ENCODE results near the gene MAEA. TPM values are rescaled to one million over a fixed set of nuclear protein-coding genes. Genes with fewer than 3 reads are reported as not detected.

The MAEA gene
- total and polyA plus RNA-seq, 5 donors from 2014 or later, result 61.2 to 77.7 (median 66.4) TPM

DNA sequence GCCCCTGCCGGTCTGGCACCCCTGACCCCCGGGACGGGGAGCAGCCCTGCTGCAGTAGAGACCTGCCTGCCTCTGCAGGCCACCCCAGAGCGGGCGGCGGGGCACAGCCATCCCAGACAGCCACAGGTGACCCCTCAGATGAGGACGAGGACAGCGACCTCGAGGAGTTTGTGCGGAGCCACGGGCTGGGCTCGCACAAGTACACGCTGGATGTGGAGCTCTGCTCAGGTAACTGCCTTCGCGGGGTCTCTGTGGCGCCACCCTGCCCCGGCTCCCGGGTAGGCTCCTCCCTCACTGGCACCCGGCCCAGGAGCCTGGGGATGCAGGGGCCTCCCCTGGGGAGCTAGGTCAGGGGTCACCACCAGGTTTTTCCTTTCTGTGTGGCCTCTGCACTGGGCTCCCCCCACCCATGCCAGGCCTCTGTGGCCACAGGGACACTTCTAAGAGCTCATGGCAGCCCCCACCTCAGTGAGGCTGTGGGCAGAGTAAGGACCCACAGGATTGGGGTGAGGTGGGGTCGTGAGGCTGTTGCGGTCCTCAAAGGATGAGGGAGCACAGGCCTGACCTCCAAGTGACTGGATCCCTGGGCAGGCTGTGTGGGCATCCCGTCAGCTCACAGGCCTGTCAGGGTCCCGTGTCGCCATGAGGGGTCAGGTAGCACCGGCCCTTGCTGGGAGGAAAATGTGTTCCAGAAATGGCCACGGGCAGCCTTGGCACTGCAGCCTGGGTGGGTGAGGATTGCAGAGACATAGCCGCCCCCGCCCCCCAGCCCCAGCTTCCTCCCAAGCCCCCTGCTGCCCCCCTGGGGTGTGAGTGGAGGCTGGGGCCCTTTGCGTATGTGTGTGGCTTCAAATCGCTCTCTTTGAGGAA is 63.7 kb downstream of the MAEA start:
- no peak overlapping the region for H3K27ac ChIP-seq (ENCODE audit: insufficient read depth, low read length, poor library complexity, severe bottlenecking)
- no peak overlapping the region for H3K27ac Mint-ChIP-seq
- peaks cover 8% of the 10 kb centered on the region for H3K4me1 ChIP-seq (ENCODE audit: control insufficient read depth, insufficient read depth, low read length, poor library complexity, severe bottlenecking)
- H3K4me3 ChIP-seq (ENCODE audit: low read depth, low read length), result no peak overlapping the region
- no peaks in the 10 kb centered on the region for H3K9me3 ChIP-seq (ENCODE audit: control insufficient read depth in 2 of 2, low read length in 2 of 2)
- peaks cover 5 to 28% (median 17%) of the 10 kb centered on the region in 4 donors for H3K4me1 Mint-ChIP-seq
- H3K27me3 Mint-ChIP-seq, result no peaks in the 10 kb centered on the region
- peaks cover 3% of the 10 kb centered on the region for H3K36me3 ChIP-seq (ENCODE audit: control insufficient read depth, insufficient read depth, low read length)
- H3K9me3 Mint-ChIP-seq, result no peaks in the 10 kb centered on the region
- ATAC-seq (ENCODE audit: low read depth in 2 of 2) (no peak), DNase-seq (no peak)
- H3K36me3 Mint-ChIP-seq, result peaks cover 21% of the 10 kb centered on the region
- H3K27me3 ChIP-seq (ENCODE audit: control insufficient read depth, insufficient read depth, low read length), result no peaks in the 10 kb centered on the region
- H3K4me3 Mint-ChIP-seq, result no peak overlapping the region

DNA sequence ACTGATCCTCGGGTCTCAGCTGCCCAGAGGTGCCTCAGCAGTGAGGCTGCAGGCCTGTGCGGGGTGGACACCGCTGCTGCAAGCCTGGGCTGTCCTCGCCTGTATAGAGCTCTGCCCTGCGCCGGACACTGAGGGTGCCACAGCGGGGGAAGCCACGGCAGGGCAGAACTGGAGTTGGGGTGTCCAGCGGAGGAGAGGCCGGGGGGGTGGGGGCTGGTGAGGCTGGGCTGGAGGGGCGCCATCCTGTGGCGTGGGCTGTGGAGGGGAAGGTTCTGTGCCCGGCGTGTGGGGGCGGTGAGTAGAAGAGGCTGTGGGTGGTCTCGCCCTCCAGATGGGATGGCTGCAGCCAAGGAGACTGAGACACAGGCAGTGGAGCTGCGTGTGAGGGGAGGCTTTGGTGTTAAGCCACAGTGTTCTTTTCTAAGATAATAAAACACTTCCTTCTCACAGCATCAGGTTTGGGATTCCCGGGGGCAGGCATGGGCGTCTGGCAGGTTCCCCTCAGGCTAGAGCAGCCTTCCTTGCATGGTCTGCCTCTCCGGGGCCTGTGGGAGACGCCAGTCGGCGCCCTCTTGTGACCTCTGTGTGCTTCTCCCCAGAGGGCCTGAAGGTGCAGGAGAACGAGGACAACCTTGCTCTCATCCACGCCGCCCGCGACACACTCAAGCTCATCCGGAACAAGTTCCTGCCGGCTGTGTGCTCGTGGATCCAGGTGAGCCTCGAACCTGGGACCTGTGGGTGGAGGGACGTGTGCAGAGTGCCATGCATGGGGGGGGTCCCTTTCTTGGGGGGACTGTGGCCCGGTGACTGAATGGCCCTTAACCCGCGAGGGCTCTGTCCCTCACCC is 64.7 kb downstream of the MAEA start:
- Mint-ChIP-seq H3K9me3 (no peaks in the 10 kb centered on the region), H3K4me3 (no peak overlapping the region)

DNA sequence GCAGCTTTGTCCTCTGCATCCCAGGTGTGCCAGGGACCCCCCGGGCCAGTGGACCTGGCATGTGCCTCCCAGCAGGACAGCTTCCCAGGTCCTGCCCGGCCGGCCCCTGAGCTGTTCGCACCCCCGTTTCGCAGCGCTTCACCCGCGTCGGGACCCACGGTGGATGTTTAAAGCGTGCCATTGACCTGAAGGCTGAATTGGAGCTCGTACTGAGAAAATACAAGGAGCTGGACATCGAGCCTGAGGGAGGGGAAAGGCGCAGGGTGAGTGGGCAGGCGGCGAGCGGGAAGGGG is 65.2 kb downstream of the MAEA start:
- no peaks in the 10 kb centered on the region for H3K9me3 ChIP-seq (ENCODE audit: control insufficient read depth in 2 of 2, low read length in 2 of 2)
- no peak overlapping the region for H3K4me3 ChIP-seq (ENCODE audit: low read depth, low read length)
- no peaks in the 10 kb centered on the region for H3K9me3 Mint-ChIP-seq
- H3K4me3 Mint-ChIP-seq, result no peak overlapping the region
- H3K27ac ChIP-seq (ENCODE audit: insufficient read depth, low read length, poor library complexity, severe bottlenecking), result no peak overlapping the region
- H3K36me3 ChIP-seq (ENCODE audit: control insufficient read depth, insufficient read depth, low read length), result peaks cover 11% of the 10 kb centered on the region
- peaks cover 0 to 18% (median 7%) of the 10 kb centered on the region in 4 donors for H3K4me1 Mint-ChIP-seq
- H3K27ac Mint-ChIP-seq, result no peak overlapping the region
- H3K27me3 Mint-ChIP-seq, result no peaks in the 10 kb centered on the region
- peaks cover 13% of the 10 kb centered on the region for H3K36me3 Mint-ChIP-seq
- no peaks in the 10 kb centered on the region for H3K27me3 ChIP-seq (ENCODE audit: control insufficient read depth, insufficient read depth, low read length)
- H3K4me1 ChIP-seq (ENCODE audit: control insufficient read depth, insufficient read depth, low read length, poor library complexity, severe bottlenecking), result peaks cover 8% of the 10 kb centered on the region
- ATAC-seq (ENCODE audit: low read depth in 2 of 2), result no peak
- no peak for DNase-seq

More for the DNA sequence above, 64.7 kb downstream of the MAEA start:
- Histone ChIP-seq H3K27me3 (ENCODE audit: control insufficient read depth, insufficient read depth, low read length) (no peaks in the 10 kb centered on the region), H3K4me1 (ENCODE audit: control insufficient read depth, insufficient read depth, low read length, poor library complexity, severe bottlenecking) (peaks cover 8% of the 10 kb centered on the region), H3K4me3 (ENCODE audit: low read depth, low read length) (no peak overlapping the region), H3K27ac (ENCODE audit: insufficient read depth, low read length, poor library complexity, severe bottlenecking) (no peak overlapping the region), H3K9me3 (ENCODE audit: control insufficient read depth in 2 of 2, low read length in 2 of 2) (no peaks in the 10 kb centered on the region), H3K36me3 (ENCODE audit: control insufficient read depth, insufficient read depth, low read length) (peaks cover 11% of the 10 kb centered on the region)
- Mint-ChIP-seq H3K27me3 (no peaks in the 10 kb centered on the region), H3K4me1 (peaks cover 0 to 19% (median 9%) of the 10 kb centered on the region in 4 donors), H3K36me3 (peaks cover 13% of the 10 kb centered on the region), H3K27ac (no peak overlapping the region)
- no peak for ATAC-seq (ENCODE audit: low read depth in 2 of 2)
- no peak for DNase-seq

DNA sequence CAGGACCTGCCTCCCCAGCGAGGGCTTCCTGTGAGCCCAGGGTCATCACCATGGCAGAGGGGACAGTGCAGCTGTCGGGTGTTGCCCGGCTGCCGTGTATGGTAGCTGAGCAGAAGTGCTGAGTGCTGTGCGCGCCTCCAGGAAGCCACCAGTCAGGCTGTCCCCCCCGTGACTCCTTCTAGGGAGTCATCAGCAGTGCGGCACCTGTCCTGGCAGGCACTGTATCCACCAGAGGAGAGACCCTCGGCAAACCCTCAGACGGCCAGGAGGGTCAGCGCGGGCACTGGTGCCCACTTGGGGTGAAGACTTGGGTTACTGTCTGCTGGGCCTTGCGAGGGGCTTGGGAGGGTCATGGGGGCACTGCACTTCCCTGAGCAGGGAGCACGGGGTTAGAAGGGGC is 65.7 kb downstream of the MAEA start:
- DNase-seq (no peak), ATAC-seq (ENCODE audit: low read depth in 2 of 2) (no peak)
- H3K36me3 Mint-ChIP-seq, result peaks cover 13% of the 10 kb centered on the region
- Histone ChIP-seq H3K27ac (ENCODE audit: insufficient read depth, low read length, poor library complexity, severe bottlenecking) (no peak overlapping the region), H3K4me1 (ENCODE audit: control insufficient read depth, insufficient read depth, low read length, poor library complexity, severe bottlenecking) (peaks cover 8% of the 10 kb centered on the region), H3K9me3 (ENCODE audit: control insufficient read depth in 2 of 2, low read length in 2 of 2) (no peaks in the 10 kb centered on the region), H3K4me3 (ENCODE audit: low read depth, low read length) (no peak overlapping the region), H3K36me3 (ENCODE audit: control insufficient read depth, insufficient read depth, low read length) (peaks cover 11% of the 10 kb centered on the region), H3K27me3 (ENCODE audit: control insufficient read depth, insufficient read depth, low read length) (no peaks in the 10 kb centered on the region)
- H3K4me3 Mint-ChIP-seq, result no peak overlapping the region
- peaks cover 0 to 14% (median 6%) of the 10 kb centered on the region in 4 donors for H3K4me1 Mint-ChIP-seq
- H3K27ac Mint-ChIP-seq, result no peak overlapping the region
- H3K27me3 Mint-ChIP-seq, result no peaks in the 10 kb centered on the region
- no peaks in the 10 kb centered on the region for H3K9me3 Mint-ChIP-seq

DNA sequence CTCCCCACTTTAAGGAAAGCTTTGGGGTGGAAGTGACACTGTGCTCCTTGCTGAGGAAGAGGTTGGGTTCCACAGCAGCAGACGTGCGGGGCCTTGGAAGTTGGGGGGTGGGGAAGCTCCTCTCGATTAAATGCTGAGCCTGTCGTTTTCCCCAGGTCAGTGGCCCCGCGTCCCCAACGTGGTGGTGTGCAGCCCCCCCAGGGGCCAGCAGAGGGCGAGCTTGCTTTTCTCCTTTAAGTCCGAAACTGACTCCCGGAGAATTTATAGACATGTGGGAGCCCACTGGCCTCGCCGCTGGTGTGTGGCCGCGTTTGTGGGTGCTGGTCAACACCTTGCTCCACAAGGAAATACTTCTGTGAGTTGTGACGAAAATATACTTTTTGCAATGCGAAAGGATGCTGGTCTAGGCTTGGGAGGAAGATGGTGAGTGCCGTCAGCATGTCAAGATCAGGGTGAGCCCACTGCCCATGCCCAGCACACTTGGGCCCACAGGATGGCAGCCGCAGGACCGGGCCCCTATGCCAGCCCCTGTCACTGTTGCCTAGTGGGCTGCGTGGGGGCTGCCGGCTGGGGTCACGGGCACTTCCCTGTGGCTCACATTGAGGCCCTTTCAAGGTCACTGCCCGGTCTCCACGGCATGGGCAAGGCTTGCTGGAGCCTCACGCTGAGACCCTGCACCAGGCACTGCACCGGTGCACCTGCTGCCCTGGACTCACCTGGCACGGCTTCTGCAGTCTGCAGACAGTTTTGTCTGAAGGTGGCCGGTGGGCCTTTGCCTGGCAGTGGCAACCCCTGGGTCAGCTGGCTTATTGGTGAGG is 66.7 kb downstream of the MAEA start:
- Histone ChIP-seq H3K27ac (ENCODE audit: insufficient read depth, low read length, poor library complexity, severe bottlenecking) (no peak overlapping the region), H3K36me3 (ENCODE audit: control insufficient read depth, insufficient read depth, low read length) (peaks cover 11% of the 10 kb centered on the region), H3K4me3 (ENCODE audit: low read depth, low read length) (no peak overlapping the region), H3K27me3 (ENCODE audit: control insufficient read depth, insufficient read depth, low read length) (no peaks in the 10 kb centered on the region), H3K9me3 (ENCODE audit: control insufficient read depth in 2 of 2, low read length in 2 of 2) (no peaks in the 10 kb centered on the region), H3K4me1 (ENCODE audit: control insufficient read depth, insufficient read depth, low read length, poor library complexity, severe bottlenecking) (peaks cover 8% of the 10 kb centered on the region)
- H3K4me1 Mint-ChIP-seq, result peaks cover 0 to 10% (median 4%) of the 10 kb centered on the region in 4 donors
- no peaks in the 10 kb centered on the region for H3K27me3 Mint-ChIP-seq
- peak; percentile 11 to 59 (median 39) for DNase-seq
- no peak for ATAC-seq (ENCODE audit: low read depth in 2 of 2)
- H3K9me3 Mint-ChIP-seq, result no peaks in the 10 kb centered on the region
- H3K27ac Mint-ChIP-seq, result no peak overlapping the region
- peak overlapping the region in 1 of 4 donors; percentile 44 for H3K4me3 Mint-ChIP-seq
- peaks cover 13% of the 10 kb centered on the region for H3K36me3 Mint-ChIP-seq

DNA sequence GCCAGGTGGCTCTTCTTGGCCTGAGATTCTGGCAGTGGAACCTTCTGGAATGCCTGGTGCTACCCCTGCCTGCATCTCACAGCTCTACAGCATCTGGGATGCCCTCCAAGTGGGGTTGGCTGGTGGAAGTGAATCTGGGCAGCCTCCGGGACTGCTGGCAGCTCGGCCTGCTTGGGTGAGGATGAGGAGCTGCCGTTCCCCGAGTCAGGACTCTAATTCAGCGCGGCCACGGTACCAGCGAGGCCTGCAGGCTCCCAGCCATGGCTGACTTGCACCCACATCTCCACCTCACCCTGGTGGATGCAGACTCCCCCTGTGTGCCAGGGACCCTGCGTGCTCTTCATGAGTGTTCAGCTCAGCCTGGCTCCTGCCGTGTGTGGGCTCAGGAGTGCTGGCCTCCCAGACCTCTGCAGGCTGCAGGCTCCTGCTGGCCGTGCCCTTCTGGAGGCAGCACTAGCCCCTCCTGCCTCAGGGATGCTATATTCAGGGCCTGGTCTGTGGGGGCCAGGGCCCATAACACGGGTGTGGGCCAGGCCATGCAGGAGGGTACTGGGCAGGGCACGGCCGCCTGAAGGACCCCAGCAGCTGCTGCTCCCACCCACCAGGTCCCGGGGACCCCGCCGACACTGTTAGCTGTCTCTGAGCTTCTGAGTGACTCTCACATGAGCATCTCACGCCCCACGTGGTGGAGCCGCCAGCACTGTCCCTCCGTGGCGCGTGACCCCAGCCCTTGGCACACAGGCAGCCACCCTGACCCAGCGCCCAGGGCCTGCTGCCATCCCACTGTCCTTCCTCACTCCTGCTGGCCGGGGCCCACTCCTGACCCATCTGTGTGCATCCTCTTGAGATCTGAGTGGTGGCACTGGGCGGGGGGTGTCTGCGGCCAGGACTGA is 67.9 kb downstream of the MAEA start:
- H3K9me3 ChIP-seq (ENCODE audit: control insufficient read depth in 2 of 2, low read length in 2 of 2), result no peaks in the 10 kb centered on the region
- no peak overlapping the region for H3K27ac ChIP-seq (ENCODE audit: insufficient read depth, low read length, poor library complexity, severe bottlenecking)
- Mint-ChIP-seq H3K4me1 (peaks cover 0 to 4% (median 0%) of the 10 kb centered on the region in 4 donors), H3K9me3 (no peaks in the 10 kb centered on the region), H3K4me3 (no peak overlapping the region), H3K27me3 (no peaks in the 10 kb centered on the region), H3K27ac (no peak overlapping the region), H3K36me3 (peaks cover 7% of the 10 kb centered on the region)
- H3K36me3 ChIP-seq (ENCODE audit: control insufficient read depth, insufficient read depth, low read length), result peaks cover 11% of the 10 kb centered on the region
- no peaks in the 10 kb centered on the region for H3K4me1 ChIP-seq (ENCODE audit: control insufficient read depth, insufficient read depth, low read length, poor library complexity, severe bottlenecking)
- ATAC-seq (ENCODE audit: low read depth in 2 of 2) (no peak), DNase-seq (no peak)
- no peaks in the 10 kb centered on the region for H3K27me3 ChIP-seq (ENCODE audit: control insufficient read depth, insufficient read depth, low read length)
- no peak overlapping the region for H3K4me3 ChIP-seq (ENCODE audit: low read depth, low read length)

Measured in CD4-positive, CD25-positive, alpha-beta regulatory T cell (primary cell).